K562 (cell line): ENCODE results near the gene DYNC2I2. TPM values are rescaled to one million over a fixed set of nuclear protein-coding genes. Genes with fewer than 3 reads are reported as not detected.

Experiments used
- EP300 ChIP-seq: IDR thresholded peaks from 2 replicates; pipeline ENCODE4 v1.6.1; 2012; ENCODE audit warnings: low read length, improper control_type of control experiment
- MTA3 ChIP-seq: fragments of 450-650 bp; formaldehyde crosslinking; IDR thresholded peaks from 2 replicates; pipeline ENCODE4 v1.6.1; 2017; ENCODE audit warnings: mild to moderate bottlenecking, borderline replicate concordance
- NRF1 ChIP-seq, 2 experiments: fragments of 450-650 bp; IDR thresholded peaks in 1 of 2; conservative IDR thresholded peaks in 1 of 2; 2 replicates each; pipeline ENCODE4 v1.6.1; 2014; ENCODE audit warnings: mild to moderate bottlenecking in 2 of 2
- POU5F1 ChIP-seq: fragments of 150-350 bp; IDR thresholded peaks from 2 replicates; pipeline ENCODE4 v1.6.1; 2014; ENCODE audit warnings: borderline replicate concordance, low read length, low read depth, mild to moderate bottlenecking; ENCODE audit not compliant: partially characterized antibody
- RBM15 ChIP-seq: fragments of 200-400 bp; formaldehyde crosslinking; IDR thresholded peaks from 2 replicates; pipeline ENCODE4 v1.6.1; 2018; ENCODE audit warnings: mild to moderate bottlenecking, low read length, moderate library complexity; ENCODE audit not compliant: insufficient read depth
- TCF3 ChIP-seq: sonication (generic); formaldehyde crosslinking; IDR thresholded peaks from 2 replicates; pipeline ENCODE4 v1.4.0; 2020; ENCODE audit warnings: mild to moderate bottlenecking, missing genetic modification reagents
- TCFL5 ChIP-seq: fragments of 250-450 bp; sonication (Bioruptor Pico); conservative IDR thresholded peaks from 2 replicates; pipeline ENCODE4 v1.6.1; 2021; ENCODE audit warnings: mild to moderate bottlenecking, moderate library complexity, matching md5 sums
- YY1 ChIP-seq, 3 experiments: IDR thresholded peaks; 2 replicates each; pipeline ENCODE4 v1.6.1; 2011; ENCODE audit warnings: low read length in 2 of 3, mild to moderate bottlenecking in 2 of 3, moderate library complexity in 2 of 3, borderline replicate concordance in 1 of 3, control low read depth in 1 of 3, low read depth in 1 of 3; ENCODE audit not compliant: insufficient read depth in 3 of 3, insufficient replicate concordance in 2 of 3, control insufficient read depth in 1 of 3, insufficient read length in 1 of 3; ENCODE audit errors: extremely low read depth in 1 of 3
- ZNF212 ChIP-seq: fragments of 450-650 bp; formaldehyde crosslinking; IDR thresholded peaks from 2 replicates; pipeline ENCODE4 v1.4.0; 2020; ENCODE audit warnings: mild to moderate bottlenecking
- ZNF445 ChIP-seq: fragments of 250-450 bp; sonication (Bioruptor Pico); IDR thresholded peaks from 2 replicates; pipeline ENCODE4 v1.4.0; 2020; ENCODE audit warnings: low read depth, mild to moderate bottlenecking, moderate library complexity
- ZNF668 ChIP-seq: fragments of 250-450 bp; sonication (Bioruptor Pico); IDR thresholded peaks from 2 replicates; pipeline ENCODE4 v1.8.0; 2022; ENCODE audit warnings: mild to moderate bottlenecking, inconsistent platforms
- ZNF778 ChIP-seq: fragments of 450-650 bp; formaldehyde crosslinking; IDR thresholded peaks from 2 replicates; pipeline ENCODE4 v1.4.0; 2020; ENCODE audit warnings: mild to moderate bottlenecking, moderate library complexity
- polyA plus RNA-seq, 8 experiments: library from polyadenylated mRNA; depleted of rRNA in 4 of 8; stranded (reverse) in 5 of 8; unstranded in 3 of 8; fragments of >200 nt; fragmentation: Nextera tagmentation in 2 of 8; fragmentation: Illumina TruSeq in 1 of 8; extraction: Ambion mirVana in 2 of 8; extraction: Trizol in 1 of 8; gene quantifications; 2 replicates each; pipeline versions ENCODE4 v1.2.1 to v1.2.3, GENCODE V29; 2011 to 2014; ENCODE audit warnings: inconsistent platforms in 1 of 8, missing spikeins in 1 of 8
- total RNA-seq, 7 experiments: library from RNA; depleted of rRNA in 6 of 7; stranded (reverse); fragments of >200 nt in 6 of 7; fragmentation: Illumina TruSeq in 2 of 7; extraction: Trizol in 2 of 7; gene quantifications; 2 replicates each; pipeline versions ENCODE4 v1.2.1 to v1.2.3, GENCODE V29; 2011 to 2021; ENCODE audit warnings: low replicate concordance in 1 of 7
- TF ChIP-seq, protein P1 (sequence below), 2 experiments: fragments of 450-650 bp; formaldehyde crosslinking in 1 of 2; IDR thresholded peaks; 2 replicates each; pipeline versions ENCODE4 v1.4.0 to v1.6.1; 2014 to 2020; ENCODE audit warnings: mild to moderate bottlenecking in 2 of 2, borderline replicate concordance in 1 of 2, low read depth in 1 of 2
- TF ChIP-seq, protein P2 (sequence below): sonication (generic); formaldehyde crosslinking; IDR thresholded peaks from 2 replicates; pipeline ENCODE4 v1.8.0; 2022; ENCODE audit warnings: mild to moderate bottlenecking, missing genetic modification reagents
- TF ChIP-seq, protein P3 (sequence below): fragments of 450-650 bp; IDR thresholded peaks from 2 replicates; pipeline ENCODE4 v1.6.1; 2017; ENCODE audit warnings: mild to moderate bottlenecking, moderate library complexity

The DYNC2I2 gene
- total and polyA plus RNA-seq, 9 of the 15 experiments (the other 6 are each of a cell fraction or from before 2014, with no cell fraction given): 1.5 to 249 (median 70.0) TPM

DNA sequence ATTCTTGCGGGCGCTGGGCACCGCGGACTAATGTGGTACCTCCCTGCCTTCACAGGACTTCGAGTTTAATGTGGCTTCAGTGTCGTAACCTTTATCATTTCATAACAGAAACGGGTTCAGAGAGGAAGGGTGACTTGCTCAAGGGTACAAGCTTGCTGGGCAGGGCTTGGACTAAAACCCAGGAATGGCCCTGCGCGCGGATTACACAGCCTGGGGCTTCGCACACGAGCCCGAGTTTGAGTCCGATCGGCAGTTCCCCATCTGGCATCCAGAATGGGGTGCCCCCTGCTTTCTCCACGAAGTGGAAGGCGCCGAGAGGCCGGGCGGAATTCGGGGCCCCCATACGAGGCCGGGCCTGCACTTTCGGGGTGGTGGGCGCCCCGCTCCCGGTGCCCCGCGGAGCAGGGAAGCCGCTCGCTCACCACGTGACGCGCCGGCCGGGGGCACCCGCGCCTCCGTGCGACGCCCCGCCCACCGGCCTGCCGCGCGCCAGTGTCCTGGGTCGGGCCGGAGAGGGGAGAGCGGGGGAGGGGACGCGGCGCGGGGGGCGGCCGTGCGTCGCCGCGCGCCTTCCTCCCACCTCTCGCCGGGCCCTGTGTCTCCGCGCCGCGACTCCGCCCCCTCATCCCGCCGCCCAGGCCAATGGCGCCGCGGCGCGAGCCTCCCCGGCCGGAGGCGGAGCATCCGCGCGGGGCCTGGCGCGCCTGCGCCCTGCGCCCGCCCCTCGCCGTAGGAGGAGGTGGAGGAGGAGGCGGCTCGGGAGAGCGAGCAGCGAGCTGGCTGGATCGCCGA lies 32.0 kb upstream of the DYNC2I2 start, which contains the start of gene SET (continued):
- TF ChIP-seq ZNF212 (CRISPR knock-in tag) (0 out of 2 replicates have a peak, but pooled peaks have one; percentile 74), RBM15 (no peak), ZNF668 (CRISPR knock-in tag) (peak; percentile 7; the same call in 1 of the 2 replicates), ZNF445 (peak; percentile 23; the same call in 1 of the 2 replicates), MTA3 (peak; percentile 91), ZNF778 (no peak), YY1 (IDR thresholded peaks at IDR 0.05; ENCODE audit: borderline replicate concordance in 1 of 3, control insufficient read depth in 1 of 3, extremely low read depth in 1 of 3, insufficient read depth in 3 of 3, insufficient read length in 1 of 3, insufficient replicate concordance in 2 of 3, low read depth in 1 of 3, low read length in 2 of 3) (peak; percentile 30 to 87 (median 82)), NRF1 (conservative IDR thresholded peaks at IDR 0.05 in 1 of 2, IDR thresholded peaks at IDR 0.05 in 1 of 2) (peak in 1 of 2 experiments; percentile 88; a peak in 3 of 4 replicates), TCF3 (CRISPR knock-in tag) (peak; percentile 54), TCFL5 (peak; percentile 57; the same call in 1 of the 2 replicates), POU5F1 (no peak), EP300 (0 out of 2 replicates have a peak, but pooled peaks have one; percentile 42)
- TF ChIP-seq, protein P1, sequence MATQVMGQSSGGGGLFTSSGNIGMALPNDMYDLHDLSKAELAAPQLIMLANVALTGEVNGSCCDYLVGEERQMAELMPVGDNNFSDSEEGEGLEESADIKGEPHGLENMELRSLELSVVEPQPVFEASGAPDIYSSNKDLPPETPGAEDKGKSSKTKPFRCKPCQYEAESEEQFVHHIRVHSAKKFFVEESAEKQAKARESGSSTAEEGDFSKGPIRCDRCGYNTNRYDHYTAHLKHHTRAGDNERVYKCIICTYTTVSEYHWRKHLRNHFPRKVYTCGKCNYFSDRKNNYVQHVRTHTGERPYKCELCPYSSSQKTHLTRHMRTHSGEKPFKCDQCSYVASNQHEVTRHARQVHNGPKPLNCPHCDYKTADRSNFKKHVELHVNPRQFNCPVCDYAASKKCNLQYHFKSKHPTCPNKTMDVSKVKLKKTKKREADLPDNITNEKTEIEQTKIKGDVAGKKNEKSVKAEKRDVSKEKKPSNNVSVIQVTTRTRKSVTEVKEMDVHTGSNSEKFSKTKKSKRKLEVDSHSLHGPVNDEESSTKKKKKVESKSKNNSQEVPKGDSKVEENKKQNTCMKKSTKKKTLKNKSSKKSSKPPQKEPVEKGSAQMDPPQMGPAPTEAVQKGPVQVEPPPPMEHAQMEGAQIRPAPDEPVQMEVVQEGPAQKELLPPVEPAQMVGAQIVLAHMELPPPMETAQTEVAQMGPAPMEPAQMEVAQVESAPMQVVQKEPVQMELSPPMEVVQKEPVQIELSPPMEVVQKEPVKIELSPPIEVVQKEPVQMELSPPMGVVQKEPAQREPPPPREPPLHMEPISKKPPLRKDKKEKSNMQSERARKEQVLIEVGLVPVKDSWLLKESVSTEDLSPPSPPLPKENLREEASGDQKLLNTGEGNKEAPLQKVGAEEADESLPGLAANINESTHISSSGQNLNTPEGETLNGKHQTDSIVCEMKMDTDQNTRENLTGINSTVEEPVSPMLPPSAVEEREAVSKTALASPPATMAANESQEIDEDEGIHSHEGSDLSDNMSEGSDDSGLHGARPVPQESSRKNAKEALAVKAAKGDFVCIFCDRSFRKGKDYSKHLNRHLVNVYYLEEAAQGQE (IDR thresholded peaks at IDR 0.05; ENCODE audit: borderline replicate concordance): peak; percentile 84
- TF ChIP-seq, protein P1 (CRISPR knock-in tag; IDR thresholded peaks at IDR 0.05; ENCODE audit: low read depth): peak; percentile 83
- TF ChIP-seq, protein P2, sequence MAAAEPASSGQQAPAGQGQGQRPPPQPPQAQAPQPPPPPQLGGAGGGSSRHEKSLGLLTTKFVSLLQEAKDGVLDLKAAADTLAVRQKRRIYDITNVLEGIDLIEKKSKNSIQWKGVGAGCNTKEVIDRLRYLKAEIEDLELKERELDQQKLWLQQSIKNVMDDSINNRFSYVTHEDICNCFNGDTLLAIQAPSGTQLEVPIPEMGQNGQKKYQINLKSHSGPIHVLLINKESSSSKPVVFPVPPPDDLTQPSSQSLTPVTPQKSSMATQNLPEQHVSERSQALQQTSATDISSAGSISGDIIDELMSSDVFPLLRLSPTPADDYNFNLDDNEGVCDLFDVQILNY (CRISPR knock-in tag): peak; percentile 38; the same call in 1 of the 2 replicates
- TF ChIP-seq, protein P3, sequence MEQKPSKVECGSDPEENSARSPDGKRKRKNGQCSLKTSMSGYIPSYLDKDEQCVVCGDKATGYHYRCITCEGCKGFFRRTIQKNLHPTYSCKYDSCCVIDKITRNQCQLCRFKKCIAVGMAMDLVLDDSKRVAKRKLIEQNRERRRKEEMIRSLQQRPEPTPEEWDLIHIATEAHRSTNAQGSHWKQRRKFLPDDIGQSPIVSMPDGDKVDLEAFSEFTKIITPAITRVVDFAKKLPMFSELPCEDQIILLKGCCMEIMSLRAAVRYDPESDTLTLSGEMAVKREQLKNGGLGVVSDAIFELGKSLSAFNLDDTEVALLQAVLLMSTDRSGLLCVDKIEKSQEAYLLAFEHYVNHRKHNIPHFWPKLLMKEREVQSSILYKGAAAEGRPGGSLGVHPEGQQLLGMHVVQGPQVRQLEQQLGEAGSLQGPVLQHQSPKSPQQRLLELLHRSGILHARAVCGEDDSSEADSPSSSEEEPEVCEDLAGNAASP: no peak
